Hepatocyte (in vitro differentiated cells): ENCODE data around the gene ARAP3.

ENCODE experiments used
- EZH2 ChIP-seq: fragments of 200-600 bp; sonication (generic); IDR thresholded peaks from 2 replicates; pipeline ENCODE4 v1.6.1; 2016; ENCODE audit warnings: antibody characterized with exemption, mild to moderate bottlenecking, borderline replicate concordance
- TF ChIP-seq, protein P1 (sequence below): fragments of 200-600 bp; sonication (generic); IDR thresholded peaks from 2 replicates; pipeline ENCODE4 v1.5.1; 2016; ENCODE audit warnings: antibody characterized with exemption, mild to moderate bottlenecking; ENCODE audit not compliant: poor library complexity

DNA sequence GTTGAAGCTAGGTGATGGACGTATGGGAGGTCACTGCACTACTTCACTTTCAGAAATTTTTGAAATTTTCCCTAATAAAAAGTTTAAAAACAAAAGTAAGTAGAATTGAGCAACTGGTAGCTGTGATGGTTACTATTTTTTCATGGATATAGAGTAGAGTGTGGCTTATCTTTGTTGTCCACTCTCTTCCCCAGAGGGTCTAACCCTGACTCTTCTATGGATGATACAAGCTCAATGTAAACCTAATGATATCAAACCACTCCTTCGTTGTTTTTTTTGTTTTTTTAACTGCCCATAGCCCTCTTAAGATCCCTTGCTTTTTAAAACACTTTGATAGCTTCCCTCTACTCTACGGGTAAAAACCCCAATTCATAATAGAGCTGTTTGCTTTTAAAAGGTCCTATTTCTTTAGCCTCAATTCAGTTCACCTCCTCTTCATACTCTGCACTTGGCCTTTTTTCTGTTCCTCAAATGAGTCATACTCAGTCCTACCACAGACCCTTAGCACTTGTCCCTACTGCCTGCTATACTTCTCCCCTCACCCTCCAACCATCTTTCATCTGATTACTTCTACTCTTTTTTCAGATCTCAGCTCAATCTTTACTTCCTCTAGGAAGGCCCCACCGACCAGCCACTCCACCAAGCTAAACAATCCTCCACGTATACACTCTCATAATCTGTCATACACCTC lies 48.0 kb downstream of the ARAP3 start:
- TF ChIP-seq, protein P1, sequence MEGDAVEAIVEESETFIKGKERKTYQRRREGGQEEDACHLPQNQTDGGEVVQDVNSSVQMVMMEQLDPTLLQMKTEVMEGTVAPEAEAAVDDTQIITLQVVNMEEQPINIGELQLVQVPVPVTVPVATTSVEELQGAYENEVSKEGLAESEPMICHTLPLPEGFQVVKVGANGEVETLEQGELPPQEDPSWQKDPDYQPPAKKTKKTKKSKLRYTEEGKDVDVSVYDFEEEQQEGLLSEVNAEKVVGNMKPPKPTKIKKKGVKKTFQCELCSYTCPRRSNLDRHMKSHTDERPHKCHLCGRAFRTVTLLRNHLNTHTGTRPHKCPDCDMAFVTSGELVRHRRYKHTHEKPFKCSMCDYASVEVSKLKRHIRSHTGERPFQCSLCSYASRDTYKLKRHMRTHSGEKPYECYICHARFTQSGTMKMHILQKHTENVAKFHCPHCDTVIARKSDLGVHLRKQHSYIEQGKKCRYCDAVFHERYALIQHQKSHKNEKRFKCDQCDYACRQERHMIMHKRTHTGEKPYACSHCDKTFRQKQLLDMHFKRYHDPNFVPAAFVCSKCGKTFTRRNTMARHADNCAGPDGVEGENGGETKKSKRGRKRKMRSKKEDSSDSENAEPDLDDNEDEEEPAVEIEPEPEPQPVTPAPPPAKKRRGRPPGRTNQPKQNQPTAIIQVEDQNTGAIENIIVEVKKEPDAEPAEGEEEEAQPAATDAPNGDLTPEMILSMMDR: no peak
- no peak for TF ChIP-seq EZH2
